K562 (cell line): ENCODE results near the gene FBXO28. TPM values are rescaled to one million over a fixed set of nuclear protein-coding genes. Genes with fewer than 3 reads are reported as not detected.

Source experiments
- ARID2 ChIP-seq: fragments of 450-650 bp; IDR thresholded peaks from 2 replicates; pipeline ENCODE4 v1.6.1; 2017; ENCODE audit warnings: antibody characterized with exemption, mild to moderate bottlenecking
- BRD4 ChIP-seq: fragments of 200-600 bp; sonication (generic); IDR thresholded peaks from 2 replicates; pipeline ENCODE4 v1.6.1; 2017; ENCODE audit warnings: inconsistent platforms
- CGGBP1 ChIP-seq: fragments of 250-450 bp; sonication (Bioruptor Pico); IDR thresholded peaks from 2 replicates; pipeline ENCODE4 v1.9.0; 2021; ENCODE audit warnings: mild to moderate bottlenecking
- CHCHD3 ChIP-seq: fragments of 250-450 bp; sonication (Bioruptor Pico); IDR thresholded peaks from 2 replicates; pipeline ENCODE4 v2.1.2; 2022; ENCODE audit warnings: mild to moderate bottlenecking
- CHD2 ChIP-seq: IDR thresholded peaks from 2 replicates; pipeline ENCODE4 v1.6.1; 2011; ENCODE audit warnings: low read depth, low read length
- DMBX1 ChIP-seq: fragments of 250-450 bp; sonication (Bioruptor Pico); IDR thresholded peaks from 2 replicates; pipeline ENCODE4 v1.8.0; 2022; ENCODE audit warnings: inconsistent platforms, mild to moderate bottlenecking, moderate library complexity, borderline replicate concordance
- EP400 ChIP-seq: fragments of 450-650 bp; IDR thresholded peaks from 2 replicates; pipeline ENCODE4 v1.6.1; 2017; ENCODE audit warnings: antibody characterized with exemption, mild to moderate bottlenecking, moderate library complexity
- EWSR1 ChIP-seq: fragments of 450-650 bp; IDR thresholded peaks from 2 replicates; pipeline ENCODE4 v1.6.1; 2018; ENCODE audit warnings: borderline replicate concordance, mild to moderate bottlenecking, low read depth, moderate library complexity; ENCODE audit not compliant: partially characterized antibody
- GATAD2B ChIP-seq: fragments of 450-650 bp; IDR thresholded peaks from 2 replicates; pipeline ENCODE4 v1.6.1; 2017; ENCODE audit warnings: mild to moderate bottlenecking, borderline replicate concordance
- HIVEP1 ChIP-seq: fragments of 250-450 bp; sonication (Bioruptor Pico); IDR thresholded peaks from 2 replicates; pipeline ENCODE4 v1.4.0; 2020; ENCODE audit warnings: mild to moderate bottlenecking
- IRF2 ChIP-seq: sonication (generic); formaldehyde crosslinking; IDR thresholded peaks from 2 replicates; pipeline ENCODE4 v1.8.1; 2022; ENCODE audit warnings: mild to moderate bottlenecking, missing genetic modification reagents
- MCM5 ChIP-seq: fragments of 450-650 bp; IDR thresholded peaks from 2 replicates; pipeline ENCODE4 v1.6.1; 2016; ENCODE audit warnings: low read depth
- PHB2 ChIP-seq: fragments of 450-650 bp; IDR thresholded peaks from 2 replicates; pipeline ENCODE4 v1.6.1; 2017; ENCODE audit warnings: low read depth
- POLR2G ChIP-seq: fragments of 200-400 bp; formaldehyde crosslinking; IDR thresholded peaks from 2 replicates; pipeline ENCODE4 v1.6.1; 2017; ENCODE audit warnings: low read depth, mild to moderate bottlenecking, antibody characterized with exemption, low read length, moderate library complexity
- PREB ChIP-seq: sonication (generic); formaldehyde crosslinking; IDR thresholded peaks from 2 replicates; pipeline ENCODE4 v1.8.1; 2023; ENCODE audit warnings: mild to moderate bottlenecking, missing genetic modification reagents
- PTBP1 ChIP-seq: fragments of 200-400 bp; formaldehyde crosslinking; IDR thresholded peaks from 2 replicates; pipeline ENCODE4 v1.6.1; 2017; ENCODE audit warnings: low read depth, low read length
- RAD21 ChIP-seq, 2 experiments: fragments of 250-450 bp in 1 of 2; fragments of 450-650 bp in 1 of 2; sonication (Bioruptor Pico) in 1 of 2; formaldehyde crosslinking in 1 of 2; IDR thresholded peaks in 1 of 2; conservative IDR thresholded peaks in 1 of 2; 2 replicates each; pipeline versions ENCODE4 v1.4.0 to v1.8.0; 2020 to 2022; ENCODE audit warnings: mild to moderate bottlenecking in 2 of 2, moderate library complexity in 1 of 2
- RBFOX2 ChIP-seq: fragments of 200-400 bp; formaldehyde crosslinking; IDR thresholded peaks from 2 replicates; pipeline ENCODE4 v1.6.1; 2017; ENCODE audit warnings: low read depth, mild to moderate bottlenecking, low read length, moderate library complexity
- RBM14 ChIP-seq: fragments of 200-400 bp; formaldehyde crosslinking; IDR thresholded peaks from 2 replicates; pipeline ENCODE4 v1.6.1; 2018; ENCODE audit warnings: low read depth, mild to moderate bottlenecking, low read length, moderate library complexity, borderline replicate concordance; ENCODE audit not compliant: insufficient read depth
- RUNX1 ChIP-seq: sonication (generic); IDR thresholded peaks from 2 replicates; pipeline ENCODE4 v1.6.1; 2016; ENCODE audit warnings: antibody characterized with exemption, low read depth
- SRSF1 ChIP-seq: fragments of 200-400 bp; formaldehyde crosslinking; IDR thresholded peaks from 2 replicates; pipeline ENCODE4 v1.6.1; 2017; ENCODE audit warnings: mild to moderate bottlenecking, low read depth, low read length, moderate library complexity
- TEAD2 ChIP-seq: fragments of 450-650 bp; IDR thresholded peaks from 2 replicates; pipeline ENCODE4 v1.6.1; 2016; ENCODE audit warnings: missing genetic modification characterization, control low read depth, missing compliant biosample characterization
- ZBTB12 ChIP-seq: fragments of 250-450 bp; sonication (Bioruptor Pico); IDR thresholded peaks from 2 replicates; pipeline ENCODE4 v1.4.0; 2020
- ZBTB9 ChIP-seq: fragments of 450-650 bp; formaldehyde crosslinking; IDR thresholded peaks from 2 replicates; pipeline ENCODE4 v1.4.0; 2020; ENCODE audit warnings: mild to moderate bottlenecking, moderate library complexity
- ZNF134 ChIP-seq: fragments of 250-450 bp; sonication (Bioruptor Pico); conservative IDR thresholded peaks from 2 replicates; pipeline ENCODE4 v1.4.0; 2020
- ZNF41 ChIP-seq: fragments of 250-450 bp; sonication (Bioruptor Pico); conservative IDR thresholded peaks from 2 replicates; pipeline ENCODE4 v1.4.0; 2020; ENCODE audit warnings: mild to moderate bottlenecking
- ZNF696 ChIP-seq: fragments of 250-450 bp; sonication (Bioruptor Pico); conservative IDR thresholded peaks from 2 replicates; pipeline ENCODE4 v1.4.0; 2020; ENCODE audit warnings: mild to moderate bottlenecking, moderate library complexity
- ZNF764 ChIP-seq: fragments of 250-450 bp; sonication (Bioruptor Pico); IDR thresholded peaks from 2 replicates; pipeline ENCODE4 v1.4.0; 2020; ENCODE audit warnings: low read depth, mild to moderate bottlenecking, moderate library complexity
- ZNF780A ChIP-seq: fragments of 250-450 bp; sonication (Bioruptor Pico); IDR thresholded peaks from 2 replicates; pipeline ENCODE4 v1.5.0; 2021; ENCODE audit warnings: mild to moderate bottlenecking
- ZNF830 ChIP-seq: fragments of 250-450 bp; sonication (Bioruptor Pico); IDR thresholded peaks from 2 replicates; pipeline ENCODE4 v1.5.0; 2021; ENCODE audit warnings: mild to moderate bottlenecking
- polyA plus RNA-seq, 8 experiments: library from polyadenylated mRNA; depleted of rRNA in 4 of 8; stranded (reverse) in 5 of 8; unstranded in 3 of 8; fragments of >200 nt; fragmentation: Nextera tagmentation in 2 of 8; fragmentation: Illumina TruSeq in 1 of 8; extraction: Ambion mirVana in 2 of 8; extraction: Trizol in 1 of 8; gene quantifications; 2 replicates each; pipeline versions ENCODE4 v1.2.1 to v1.2.3, GENCODE V29; 2011 to 2014; ENCODE audit warnings: inconsistent platforms in 1 of 8, missing spikeins in 1 of 8
- total RNA-seq, 7 experiments: library from RNA; depleted of rRNA in 6 of 7; stranded (reverse); fragments of >200 nt in 6 of 7; fragmentation: Illumina TruSeq in 2 of 7; extraction: Trizol in 2 of 7; gene quantifications; 2 replicates each; pipeline versions ENCODE4 v1.2.1 to v1.2.3, GENCODE V29; 2011 to 2021; ENCODE audit warnings: low replicate concordance in 1 of 7

Gene FBXO28
- total and polyA plus RNA-seq, 9 of the 15 experiments (the other 6 are each of a cell fraction or from before 2014, with no cell fraction given): 4.1 to 34.8 (median 25.3) TPM

- TF ChIP-seq PREB (CRISPR knock-in tag) (no peak), POLR2G (no peak), DMBX1 (CRISPR knock-in tag) (no peak), EWSR1 (no peak), RAD21 (CRISPR knock-in tag; conservative IDR thresholded peaks at IDR 0.05 in 1 of 2, IDR thresholded peaks at IDR 0.05 in 1 of 2) (peak; percentile 86 to 87), ZNF134 (CRISPR knock-in tag) (no peak), IRF2 (CRISPR knock-in tag) (no peak), ZBTB12 (CRISPR knock-in tag) (no peak), CHD2 (no peak), ZNF764 (CRISPR knock-in tag) (no peak), ARID2 (no peak), CGGBP1 (no peak), ZNF780A (no peak), MCM5 (no peak), TEAD2 (no peak), EP400 (0 out of 2 replicates have a peak, but pooled peaks have one; percentile 18), BRD4 (no peak), ZNF41 (no peak), PTBP1 (no peak), ZBTB9 (CRISPR knock-in tag) (no peak), GATAD2B (peak; percentile 74; the same call in 1 of the 2 replicates), CHCHD3 (CRISPR knock-in tag) (no peak), HIVEP1 (no peak), SRSF1 (no peak), PHB2 (no peak), ZNF830 (CRISPR knock-in tag) (no peak), ZNF696 (CRISPR knock-in tag) (no peak), RUNX1 (no peak), RBFOX2 (0 out of 2 replicates have a peak, but pooled peaks have one; percentile 16), RBM14 (no peak)
Observed at GRCh38 chr1:224116131-224116530, 2.2 kb downstream of the FBXO28 start (continued).
